ENCODE data around the gene DNAH17.

The DNAH17 gene

DNA sequence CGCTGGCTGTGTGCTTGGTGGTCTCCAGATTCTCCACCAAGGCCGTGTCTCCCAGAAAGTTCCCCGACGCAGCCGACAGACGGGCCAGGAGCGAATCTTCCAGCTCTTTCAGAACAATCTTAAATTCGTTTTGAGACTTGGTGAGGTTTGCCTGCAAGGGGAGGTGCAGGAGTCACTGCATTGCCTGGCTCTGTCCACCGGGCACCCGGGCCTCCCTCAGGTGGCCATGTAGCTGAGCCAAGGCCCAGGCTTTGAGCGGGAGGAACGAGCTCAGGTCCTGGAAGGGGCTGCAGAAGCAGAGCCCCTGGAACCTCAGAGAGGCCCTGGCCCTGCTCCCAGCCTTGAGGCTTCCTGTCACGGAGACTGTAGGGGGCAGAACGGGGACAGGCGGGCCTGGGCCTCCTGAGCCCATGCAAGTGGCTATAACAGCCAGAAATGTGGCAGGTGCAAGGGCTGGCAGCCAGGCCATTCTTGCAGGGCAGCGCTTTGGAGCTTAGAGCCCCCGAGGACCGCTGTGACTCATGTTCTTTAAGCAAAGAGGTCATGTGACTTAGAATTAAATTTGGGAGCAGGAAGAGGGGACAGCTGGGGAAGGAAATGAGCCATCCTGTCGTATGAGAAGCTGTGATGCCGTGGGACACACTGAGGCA, 126.4 kb downstream of the DNAH17 start:
- TF ChIP-seq TCF4 (CRISPR knock-in tag; IDR thresholded peaks at IDR 0.05; ENCODE audit: borderline replicate concordance) (no peak), RARB (CRISPR knock-in tag; IDR thresholded peaks at IDR 0.05) (no peak), ZNF8 (CRISPR knock-in tag; IDR thresholded peaks at IDR 0.05) (no peak), TOX (CRISPR knock-in tag; IDR thresholded peaks at IDR 0.05; ENCODE audit: borderline replicate concordance) (no peak), ZFP3 (CRISPR knock-in tag; IDR thresholded peaks at IDR 0.05) (no peak), OSR1 (CRISPR knock-in tag; IDR thresholded peaks at IDR 0.05) (no peak), ZC3H10 (CRISPR knock-in tag; IDR thresholded peaks at IDR 0.05) (no peak), ARNTL (CRISPR knock-in tag; IDR thresholded peaks at IDR 0.05; ENCODE audit: borderline replicate concordance, low read depth) (no peak), ZFP30 (CRISPR knock-in tag; IDR thresholded peaks at IDR 0.05) (no peak), ESRRG (CRISPR knock-in tag; IDR thresholded peaks at IDR 0.05) (no peak), BACH2 (CRISPR knock-in tag; IDR thresholded peaks at IDR 0.05; ENCODE audit: borderline replicate concordance) (no peak), ISL1 (CRISPR knock-in tag; IDR thresholded peaks at IDR 0.05) (no peak), ZNF565 (CRISPR knock-in tag; conservative IDR thresholded peaks at IDR 0.05; ENCODE audit: low read depth) (no peak), CSDC2 (CRISPR knock-in tag; IDR thresholded peaks at IDR 0.05) (no peak)
- TF ChIP-seq, protein P1, sequence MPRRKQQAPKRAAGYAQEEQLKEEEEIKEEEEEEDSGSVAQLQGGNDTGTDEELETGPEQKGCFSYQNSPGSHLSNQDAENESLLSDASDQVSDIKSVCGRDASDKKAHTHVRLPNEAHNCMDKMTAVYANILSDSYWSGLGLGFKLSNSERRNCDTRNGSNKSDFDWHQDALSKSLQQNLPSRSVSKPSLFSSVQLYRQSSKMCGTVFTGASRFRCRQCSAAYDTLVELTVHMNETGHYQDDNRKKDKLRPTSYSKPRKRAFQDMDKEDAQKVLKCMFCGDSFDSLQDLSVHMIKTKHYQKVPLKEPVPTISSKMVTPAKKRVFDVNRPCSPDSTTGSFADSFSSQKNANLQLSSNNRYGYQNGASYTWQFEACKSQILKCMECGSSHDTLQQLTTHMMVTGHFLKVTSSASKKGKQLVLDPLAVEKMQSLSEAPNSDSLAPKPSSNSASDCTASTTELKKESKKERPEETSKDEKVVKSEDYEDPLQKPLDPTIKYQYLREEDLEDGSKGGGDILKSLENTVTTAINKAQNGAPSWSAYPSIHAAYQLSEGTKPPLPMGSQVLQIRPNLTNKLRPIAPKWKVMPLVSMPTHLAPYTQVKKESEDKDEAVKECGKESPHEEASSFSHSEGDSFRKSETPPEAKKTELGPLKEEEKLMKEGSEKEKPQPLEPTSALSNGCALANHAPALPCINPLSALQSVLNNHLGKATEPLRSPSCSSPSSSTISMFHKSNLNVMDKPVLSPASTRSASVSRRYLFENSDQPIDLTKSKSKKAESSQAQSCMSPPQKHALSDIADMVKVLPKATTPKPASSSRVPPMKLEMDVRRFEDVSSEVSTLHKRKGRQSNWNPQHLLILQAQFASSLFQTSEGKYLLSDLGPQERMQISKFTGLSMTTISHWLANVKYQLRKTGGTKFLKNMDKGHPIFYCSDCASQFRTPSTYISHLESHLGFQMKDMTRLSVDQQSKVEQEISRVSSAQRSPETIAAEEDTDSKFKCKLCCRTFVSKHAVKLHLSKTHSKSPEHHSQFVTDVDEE (CRISPR knock-in tag; IDR thresholded peaks at IDR 0.05), result no peak
- TF ChIP-seq, protein P2, sequence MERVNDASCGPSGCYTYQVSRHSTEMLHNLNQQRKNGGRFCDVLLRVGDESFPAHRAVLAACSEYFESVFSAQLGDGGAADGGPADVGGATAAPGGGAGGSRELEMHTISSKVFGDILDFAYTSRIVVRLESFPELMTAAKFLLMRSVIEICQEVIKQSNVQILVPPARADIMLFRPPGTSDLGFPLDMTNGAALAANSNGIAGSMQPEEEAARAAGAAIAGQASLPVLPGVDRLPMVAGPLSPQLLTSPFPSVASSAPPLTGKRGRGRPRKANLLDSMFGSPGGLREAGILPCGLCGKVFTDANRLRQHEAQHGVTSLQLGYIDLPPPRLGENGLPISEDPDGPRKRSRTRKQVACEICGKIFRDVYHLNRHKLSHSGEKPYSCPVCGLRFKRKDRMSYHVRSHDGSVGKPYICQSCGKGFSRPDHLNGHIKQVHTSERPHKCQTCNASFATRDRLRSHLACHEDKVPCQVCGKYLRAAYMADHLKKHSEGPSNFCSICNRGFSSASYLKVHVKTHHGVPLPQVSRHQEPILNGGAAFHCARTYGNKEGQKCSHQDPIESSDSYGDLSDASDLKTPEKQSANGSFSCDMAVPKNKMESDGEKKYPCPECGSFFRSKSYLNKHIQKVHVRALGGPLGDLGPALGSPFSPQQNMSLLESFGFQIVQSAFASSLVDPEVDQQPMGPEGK (CRISPR knock-in tag; IDR thresholded peaks at IDR 0.05; ENCODE audit: borderline replicate concordance), result no peak
- TF ChIP-seq, protein P3, sequence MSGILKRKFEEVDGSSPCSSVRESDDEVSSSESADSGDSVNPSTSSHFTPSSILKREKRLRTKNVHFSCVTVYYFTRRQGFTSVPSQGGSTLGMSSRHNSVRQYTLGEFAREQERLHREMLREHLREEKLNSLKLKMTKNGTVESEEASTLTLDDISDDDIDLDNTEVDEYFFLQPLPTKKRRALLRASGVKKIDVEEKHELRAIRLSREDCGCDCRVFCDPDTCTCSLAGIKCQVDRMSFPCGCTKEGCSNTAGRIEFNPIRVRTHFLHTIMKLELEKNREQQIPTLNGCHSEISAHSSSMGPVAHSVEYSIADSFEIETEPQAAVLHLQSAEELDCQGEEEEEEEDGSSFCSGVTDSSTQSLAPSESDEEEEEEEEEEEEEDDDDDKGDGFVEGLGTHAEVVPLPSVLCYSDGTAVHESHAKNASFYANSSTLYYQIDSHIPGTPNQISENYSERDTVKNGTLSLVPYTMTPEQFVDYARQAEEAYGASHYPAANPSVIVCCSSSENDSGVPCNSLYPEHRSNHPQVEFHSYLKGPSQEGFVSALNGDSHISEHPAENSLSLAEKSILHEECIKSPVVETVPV (CRISPR knock-in tag; IDR thresholded peaks at IDR 0.05), result no peak
- ATAC-seq, result no peak; the same call in 2 of the 3 replicates

GRCh38 chr17:78449983-78450595, 127.1 kb downstream of the DNAH17 start:
- ATAC-seq, result no peak
- TF ChIP-seq CREB5 (CRISPR knock-in tag; IDR thresholded peaks at IDR 0.05; ENCODE audit: low read depth) (no peak), ISL1 (CRISPR knock-in tag; IDR thresholded peaks at IDR 0.05) (no peak), GLIS3 (CRISPR knock-in tag; IDR thresholded peaks at IDR 0.05) (no peak), ZC3H10 (CRISPR knock-in tag; IDR thresholded peaks at IDR 0.05) (no peak), ZNF565 (CRISPR knock-in tag; conservative IDR thresholded peaks at IDR 0.05; ENCODE audit: low read depth) (no peak), CSDC2 (CRISPR knock-in tag; IDR thresholded peaks at IDR 0.05) (no peak)

DNA sequence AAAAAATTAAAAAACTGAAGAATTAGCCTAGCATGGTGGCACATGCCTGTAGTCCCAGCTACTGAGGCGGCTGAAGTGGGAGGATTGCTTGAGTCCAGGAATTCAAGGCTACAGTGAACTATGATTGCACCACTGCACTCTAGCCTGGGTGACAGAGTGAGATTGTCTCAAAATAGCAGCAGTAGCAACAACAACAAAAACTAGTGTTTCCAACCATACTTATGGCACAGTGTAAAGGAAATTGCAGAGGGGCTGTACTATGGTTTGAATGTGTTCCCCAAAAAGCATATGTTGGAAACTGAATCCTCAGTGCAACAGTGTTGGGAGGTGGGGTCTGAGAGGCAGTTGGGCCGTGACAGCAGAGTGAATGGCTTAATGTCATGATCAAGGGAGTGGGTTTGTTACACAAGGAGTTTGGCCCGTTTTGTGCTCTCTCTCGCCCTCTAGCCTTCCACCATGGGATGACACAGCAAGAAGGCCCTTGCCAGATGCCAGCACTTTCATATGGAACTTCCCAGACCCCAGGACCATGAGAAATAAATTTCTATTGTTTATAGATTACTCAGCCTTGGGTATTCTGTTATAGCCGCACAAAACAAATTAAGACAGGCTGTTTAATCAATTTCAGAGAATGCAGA, 128.7 kb downstream of the DNAH17 start:
- no peak for TF ChIP-seq ARNTL (CRISPR knock-in tag; IDR thresholded peaks at IDR 0.05; ENCODE audit: borderline replicate concordance, low read depth)
- TF ChIP-seq ESRRG (CRISPR knock-in tag; IDR thresholded peaks at IDR 0.05), result no peak
- TF ChIP-seq, protein P4, sequence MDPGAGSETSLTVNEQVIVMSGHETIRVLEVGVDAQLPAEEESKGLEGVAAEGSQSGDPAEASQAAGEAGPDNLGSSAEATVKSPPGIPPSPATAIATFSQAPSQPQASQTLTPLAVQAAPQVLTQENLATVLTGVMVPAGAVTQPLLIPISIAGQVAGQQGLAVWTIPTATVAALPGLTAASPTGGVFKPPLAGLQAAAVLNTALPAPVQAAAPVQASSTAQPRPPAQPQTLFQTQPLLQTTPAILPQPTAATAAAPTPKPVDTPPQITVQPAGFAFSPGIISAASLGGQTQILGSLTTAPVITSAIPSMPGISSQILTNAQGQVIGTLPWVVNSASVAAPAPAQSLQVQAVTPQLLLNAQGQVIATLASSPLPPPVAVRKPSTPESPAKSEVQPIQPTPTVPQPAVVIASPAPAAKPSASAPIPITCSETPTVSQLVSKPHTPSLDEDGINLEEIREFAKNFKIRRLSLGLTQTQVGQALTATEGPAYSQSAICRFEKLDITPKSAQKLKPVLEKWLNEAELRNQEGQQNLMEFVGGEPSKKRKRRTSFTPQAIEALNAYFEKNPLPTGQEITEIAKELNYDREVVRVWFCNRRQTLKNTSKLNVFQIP (CRISPR knock-in tag; IDR thresholded peaks at IDR 0.05; ENCODE audit: borderline replicate concordance, low read depth), result no peak
- no peak for ATAC-seq

Measured in SK-N-SH treated with all-trans-retinoic acid at 6 μM for 48 hours (cell line).